HG03575 (cell line): ENCODE results near the gene SCARF2.

ENCODE experiments used
- ATAC-seq: cut with Tn5 transposase; IDR thresholded peaks from one replicate; pipeline ENCODE4 v1.9.1; 2021; ENCODE audit not compliant: unreplicated experiment, insufficient number of reproducible peaks, low FRiP score; ENCODE audit errors: extremely low read depth

SCARF2 gene

DNA sequence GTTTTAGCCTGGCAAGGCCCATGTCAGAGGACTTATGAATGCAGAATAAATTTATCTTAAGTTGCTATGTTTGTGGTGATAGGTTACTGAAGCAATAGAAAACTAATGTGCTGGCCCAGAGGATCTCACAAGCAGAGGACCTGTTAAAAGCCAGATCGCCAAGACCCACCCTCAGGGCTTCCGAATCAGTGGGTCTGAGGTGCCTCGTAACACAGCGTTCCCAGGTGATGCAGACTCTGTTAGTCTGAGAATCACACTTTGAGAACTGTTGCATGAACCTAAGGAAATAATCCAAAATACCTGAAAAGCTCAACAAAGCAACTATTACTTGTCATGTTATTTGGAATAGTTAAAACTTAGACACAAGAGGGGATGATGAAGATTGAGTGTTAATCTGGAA, 6.7 kb upstream of the SCARF2 start:
- no peak for ATAC-seq

DNA sequence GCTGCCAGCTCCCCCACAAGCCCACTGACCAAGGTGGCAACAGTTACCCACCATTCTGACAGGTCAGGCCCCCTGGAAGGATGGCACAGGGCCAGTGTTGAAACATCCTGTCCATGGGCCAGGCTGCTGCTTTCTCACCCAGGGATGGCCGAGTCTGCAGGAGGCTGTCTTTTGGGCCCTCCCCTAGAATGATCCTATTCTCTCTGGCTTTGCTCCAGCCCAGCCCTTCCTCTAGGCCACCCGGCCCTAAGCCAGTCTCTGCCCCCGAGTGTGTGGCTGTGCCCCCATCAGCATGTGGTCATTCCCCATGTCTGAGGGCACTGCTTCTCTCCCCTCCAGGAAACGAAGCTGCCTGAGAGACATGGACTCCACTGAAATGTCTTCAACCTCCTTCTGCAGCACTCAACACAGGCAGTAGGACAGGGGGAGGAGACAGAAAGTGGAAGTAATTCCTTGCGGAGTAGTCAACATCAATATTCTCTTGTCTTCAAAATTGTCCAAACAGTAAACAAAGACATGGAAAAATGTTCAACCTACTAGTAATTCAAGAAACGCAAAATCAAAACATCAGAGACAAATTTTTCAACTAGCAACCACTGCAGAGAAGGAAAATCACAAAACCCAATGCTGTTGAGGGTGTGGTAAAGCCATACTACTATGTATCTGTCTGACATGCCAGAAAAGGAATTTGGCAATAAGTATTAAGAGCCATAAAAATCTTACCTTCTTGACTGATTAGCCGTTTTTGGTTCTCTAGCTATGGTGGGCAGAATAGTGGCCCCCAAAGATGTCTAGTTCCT, 5.1 kb upstream of the SCARF2 start:
- no peak for ATAC-seq

DNA sequence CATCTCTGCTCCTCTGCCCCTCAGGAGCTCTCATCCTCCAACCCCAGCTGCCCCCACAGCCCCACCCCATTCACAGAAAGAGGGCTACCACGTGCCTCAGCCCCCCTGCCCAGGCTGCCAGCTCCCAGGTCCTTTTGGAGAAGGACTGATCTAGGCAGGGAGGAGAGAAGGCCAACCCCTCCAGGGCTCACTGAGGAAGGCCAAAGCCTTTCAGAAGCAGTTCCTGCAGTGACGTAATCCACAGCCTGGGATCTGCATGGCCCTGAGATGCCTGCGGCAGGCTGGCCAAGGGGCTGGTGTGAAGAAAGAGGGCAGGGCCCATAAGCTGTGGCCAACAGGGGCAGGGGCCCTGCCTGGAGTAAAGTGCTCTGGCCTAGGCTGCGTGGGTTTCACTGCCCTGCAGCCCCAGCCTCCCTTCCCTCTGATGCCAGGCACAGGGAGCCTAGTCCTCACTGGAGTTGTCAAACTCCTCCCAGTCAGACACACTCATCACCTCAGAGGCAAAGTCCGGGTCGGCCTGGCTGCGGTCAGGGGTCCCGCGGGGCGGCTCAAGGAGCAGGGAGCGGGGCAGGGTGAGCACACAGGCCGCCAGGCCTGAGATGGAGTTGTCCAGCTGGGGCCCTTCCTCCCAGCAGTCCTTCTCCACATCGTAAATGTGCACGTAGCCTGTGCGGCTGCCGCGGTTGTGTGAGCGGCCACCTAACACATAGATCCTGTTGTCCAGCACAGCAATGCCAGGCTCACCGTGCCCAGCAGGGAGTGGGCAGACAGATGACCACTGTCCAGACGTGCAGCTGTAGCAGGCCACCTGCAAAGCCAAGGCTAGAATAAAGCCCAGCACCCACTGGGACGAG, 4.2 kb upstream of the SCARF2 start:
- ATAC-seq, result no peak

GRCh38 chr22:20440637-20441591, 3.3 kb upstream of the SCARF2 start:
- no peak for ATAC-seq

GRCh38 chr22:20439928-20440575, 2.4 kb upstream of the SCARF2 start:
- ATAC-seq, result no peak

DNA sequence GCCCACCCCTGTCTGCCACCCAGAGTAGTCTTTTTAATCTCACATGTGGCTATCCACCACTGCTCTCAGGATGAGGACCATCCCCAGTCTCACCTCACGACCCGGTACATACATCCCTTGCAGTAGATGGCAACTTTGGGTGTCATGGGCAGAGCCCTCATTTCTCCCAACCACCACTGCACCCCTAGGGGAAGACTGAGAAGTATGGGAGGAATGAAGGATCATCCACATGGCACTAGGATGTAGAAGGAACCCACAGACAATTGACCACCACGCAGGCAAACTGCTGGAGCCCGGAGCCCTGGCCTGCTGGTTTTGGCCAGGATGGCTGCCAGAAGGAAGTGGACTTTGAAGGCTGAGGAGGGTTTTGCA, 1.9 kb upstream of the SCARF2 start:
- no peak for ATAC-seq

DNA sequence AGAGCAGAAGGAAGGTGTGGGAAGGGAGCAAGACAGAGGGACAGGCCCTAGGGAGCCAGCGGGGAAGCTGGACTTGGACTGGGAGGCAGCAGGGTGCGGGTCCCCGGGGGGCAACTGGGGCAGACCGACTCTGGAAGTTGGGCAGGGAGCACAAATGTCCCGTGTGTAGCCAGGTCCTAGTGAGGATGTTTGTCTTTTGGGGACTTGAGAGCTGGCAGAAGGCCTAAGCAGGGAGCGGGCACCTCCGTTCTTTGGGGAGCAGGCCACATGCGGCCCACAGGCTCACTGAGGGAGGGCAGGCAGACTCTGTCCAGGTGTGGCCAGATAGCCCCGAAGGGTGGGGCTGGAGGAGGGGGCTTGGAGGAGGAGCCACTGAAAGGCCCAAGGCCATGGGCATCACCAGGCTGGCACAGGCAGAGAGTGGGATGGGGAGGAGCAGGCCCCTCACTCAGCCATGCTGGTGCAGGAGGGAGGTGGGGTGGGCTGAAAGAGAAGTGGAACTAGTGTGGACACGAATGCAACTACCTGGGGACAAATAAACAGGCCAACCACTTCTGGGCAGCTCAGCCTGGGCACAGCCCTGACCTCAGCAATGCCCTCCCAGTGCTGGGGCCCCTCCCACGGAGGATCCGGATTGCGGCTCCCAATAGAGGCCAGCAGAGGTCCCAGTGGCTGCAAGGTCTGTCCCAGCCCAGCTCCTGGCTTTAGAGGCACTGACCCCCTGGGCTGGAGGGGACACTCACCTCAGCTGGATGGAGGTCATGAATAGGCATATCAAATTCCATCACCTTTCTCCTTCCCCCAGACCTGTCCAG, 1.3 kb upstream of the SCARF2 start:
- ATAC-seq, result no peak

DNA sequence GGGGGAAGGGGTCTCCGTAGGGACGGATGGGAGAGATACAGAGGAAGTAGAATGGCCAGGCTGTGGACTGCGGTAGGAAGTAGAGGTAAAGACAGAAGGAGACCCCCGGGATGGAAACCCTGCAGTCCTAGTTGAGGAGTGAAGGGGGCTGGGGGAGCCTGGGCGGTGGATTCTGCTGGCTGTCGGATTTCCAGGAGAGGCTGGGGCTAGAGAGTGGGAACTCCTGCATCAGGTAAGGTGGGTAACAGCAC, 727 bp upstream of the SCARF2 start:
- ATAC-seq, result no peak

DNA sequence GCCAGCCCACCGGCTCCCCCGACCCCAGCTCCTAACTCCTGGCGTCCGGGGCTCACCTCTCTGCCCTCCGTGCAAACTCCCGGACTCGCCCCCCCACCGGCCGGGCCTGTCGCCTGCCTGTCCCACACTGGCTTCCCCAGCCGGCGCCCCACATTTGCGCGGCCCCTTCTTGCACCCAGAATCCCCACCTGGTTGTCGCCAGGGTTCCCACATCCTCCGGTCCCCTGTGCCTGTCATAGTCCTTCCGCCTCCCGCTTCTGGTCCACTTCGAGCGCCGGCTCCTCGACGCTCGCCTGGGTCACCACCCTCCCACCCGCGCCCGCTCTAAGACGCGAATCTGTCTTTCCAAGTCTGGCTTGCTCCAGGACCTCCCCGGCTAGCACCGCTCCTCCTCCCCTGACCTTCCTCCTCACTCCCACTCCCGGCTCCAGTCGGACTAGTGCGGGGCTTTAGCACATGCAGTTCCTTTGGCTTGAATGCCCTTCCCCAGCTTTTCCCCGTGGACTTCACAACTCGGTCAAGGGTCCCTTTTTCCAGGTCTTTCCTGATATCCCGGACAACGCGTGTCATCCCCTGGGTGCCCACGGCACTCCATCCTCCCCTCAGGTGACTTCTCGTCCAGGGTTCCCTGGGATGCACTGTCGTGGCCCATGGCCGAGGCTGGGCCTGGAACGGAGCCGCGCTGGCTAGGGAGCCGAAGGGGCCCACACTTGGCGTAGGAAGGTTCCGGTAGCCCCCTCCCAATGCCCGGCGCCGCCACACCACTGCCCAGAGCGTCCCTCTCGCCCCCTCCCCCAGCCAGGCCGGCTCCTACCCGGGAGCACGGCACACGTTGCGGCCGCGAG, 635 bp downstream of the SCARF2 start:
- ATAC-seq, result no peak

- ATAC-seq, result no peak
Observed at GRCh38 chr22:20436307-20436767, 1.3 kb downstream of the SCARF2 start.

DNA sequence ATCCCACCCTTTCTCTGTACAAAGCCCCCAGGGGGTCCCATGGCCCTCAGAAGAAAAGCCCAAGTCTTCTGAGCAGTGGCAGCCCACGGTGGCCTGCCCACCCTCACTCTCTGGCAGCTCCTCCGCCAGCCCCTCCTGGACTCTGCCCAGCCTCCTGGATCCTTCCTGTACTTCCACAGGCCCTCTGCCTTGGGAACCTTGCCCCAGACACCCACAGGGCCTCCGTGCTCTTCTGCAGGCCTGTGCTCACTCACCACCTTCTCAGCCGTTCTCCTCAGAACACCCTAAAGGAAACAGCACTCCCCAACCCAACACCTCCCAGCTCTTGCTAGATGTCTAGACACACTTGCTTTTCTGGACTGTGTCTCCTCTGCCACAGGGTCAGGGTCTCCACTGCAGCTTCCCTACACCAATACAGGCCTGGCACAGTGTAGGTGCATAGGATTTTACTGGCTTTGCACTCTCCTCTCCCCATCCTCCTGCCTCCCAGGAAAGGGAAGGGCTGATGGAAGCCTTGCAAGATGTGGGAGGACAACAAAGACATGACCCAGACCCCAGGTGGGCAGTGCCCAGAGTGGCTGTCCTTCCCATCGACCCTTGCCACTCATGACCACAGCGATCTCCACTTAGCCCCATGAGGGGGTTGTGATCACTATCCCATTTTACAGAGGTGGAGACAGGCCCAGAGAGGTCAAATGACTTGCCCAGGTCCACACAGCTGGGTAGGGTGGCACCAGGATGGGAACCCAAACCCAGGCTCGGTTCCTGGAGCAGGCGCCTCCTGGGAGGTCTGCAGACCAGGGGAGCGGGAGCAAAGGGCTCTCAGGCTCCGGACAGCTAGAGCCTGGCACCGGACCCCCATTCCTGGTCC, 2.0 kb downstream of the SCARF2 start:
- ATAC-seq, result no peak

GRCh38 chr22:20434773-20435172, 2.9 kb downstream of the SCARF2 start:
- ATAC-seq, result no peak

DNA sequence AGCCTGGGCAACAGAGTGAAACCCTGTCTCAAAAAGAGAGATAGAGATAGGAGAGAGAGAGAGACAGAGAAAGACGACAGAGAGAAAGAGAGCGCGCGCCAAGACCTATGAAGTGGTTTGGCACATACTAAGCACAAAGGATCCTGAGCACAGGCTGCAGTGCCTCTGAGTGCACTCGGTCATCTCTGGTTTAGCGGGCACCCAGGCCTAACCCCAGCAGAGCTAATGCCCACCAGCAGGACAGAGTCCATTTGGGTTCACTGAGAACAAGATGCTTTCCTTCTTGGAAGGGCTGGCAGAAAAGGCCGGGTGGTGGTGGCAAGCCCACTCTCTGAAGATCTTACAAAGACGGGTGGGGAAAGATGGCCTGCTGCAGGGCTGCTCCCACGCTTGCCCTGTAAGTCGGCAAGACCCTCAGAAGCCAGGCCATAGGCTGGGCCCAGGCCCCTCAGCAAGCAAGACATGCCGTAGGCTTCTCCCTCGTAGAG, 3.3 kb downstream of the SCARF2 start:
- no peak for ATAC-seq

DNA sequence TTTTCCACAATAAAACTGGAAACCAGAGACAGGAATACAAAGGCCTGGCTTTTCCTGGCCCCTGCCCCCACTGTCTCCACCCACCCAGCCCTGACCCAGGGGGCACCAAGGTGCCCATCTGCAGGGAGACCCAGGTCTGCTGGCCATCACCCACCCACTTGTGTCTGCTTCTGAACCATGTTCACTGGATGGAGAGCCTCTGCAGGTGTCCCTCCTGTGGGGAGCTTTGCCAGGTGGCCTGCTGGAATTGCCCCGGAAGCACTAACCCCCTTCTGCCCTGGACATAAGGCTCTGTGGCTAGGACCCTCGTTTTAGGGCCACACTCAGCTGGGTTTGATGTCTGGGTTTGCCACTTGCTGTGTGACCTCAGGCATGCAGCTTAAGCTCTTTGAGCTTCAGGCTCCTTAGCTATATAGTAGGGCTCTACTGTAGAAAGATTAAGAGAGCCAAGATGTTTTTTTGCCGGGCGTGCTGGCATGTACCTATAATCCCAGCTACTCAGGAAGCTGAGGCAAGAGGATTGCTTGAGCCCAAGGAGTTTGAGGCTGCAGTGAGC, 3.9 kb downstream of the SCARF2 start:
- ATAC-seq, result no peak

DNA sequence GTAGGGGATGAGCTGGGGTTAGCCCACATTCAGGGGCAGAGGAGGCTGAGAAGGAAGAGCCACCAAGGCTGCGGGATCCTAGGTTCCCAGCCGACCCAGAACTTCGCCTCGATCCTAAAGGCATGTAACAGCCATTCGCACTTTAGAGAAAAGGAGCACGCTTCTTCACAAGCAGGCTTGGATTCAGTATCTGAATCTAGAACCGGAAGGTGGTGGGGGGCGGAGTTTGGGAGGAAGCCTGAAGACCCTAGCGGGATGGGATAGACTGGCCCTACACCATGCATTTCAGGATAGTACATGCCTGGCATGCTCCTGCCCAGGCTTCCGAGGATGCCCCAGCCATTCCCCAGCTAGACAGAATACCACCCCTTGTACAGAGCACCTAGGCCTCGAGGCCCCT, 4.4 kb downstream of the SCARF2 start:
- no peak for ATAC-seq

GRCh38 chr22:20432244-20432686, 5.4 kb downstream of the SCARF2 start:
- ATAC-seq, result no peak
